WTC11 (cell line): ENCODE measurements around the gene ZDHHC8.

Experiments used
- ATF1 ChIP-seq: sonication (generic); formaldehyde crosslinking; IDR thresholded peaks from 2 replicates; pipeline ENCODE4 v1.8.1; 2023; ENCODE audit warnings: mild to moderate bottlenecking, moderate library complexity, missing genetic modification reagents
- ATF2 ChIP-seq: sonication (generic); formaldehyde crosslinking; IDR thresholded peaks from 2 replicates; pipeline ENCODE4 v1.8.1; 2022; ENCODE audit warnings: low read depth, missing genetic modification reagents, borderline replicate concordance
- CREB1 ChIP-seq: sonication (generic); formaldehyde crosslinking; IDR thresholded peaks from 2 replicates; pipeline ENCODE4 v1.8.0; 2023; ENCODE audit warnings: mild to moderate bottlenecking, missing genetic modification reagents
- EMX1 ChIP-seq: fragments of 250-450 bp; sonication (Bioruptor Pico); IDR thresholded peaks from 2 replicates; pipeline ENCODE4 v1.8.0; 2021; ENCODE audit warnings: mild to moderate bottlenecking
- ESRRA ChIP-seq: sonication (generic); formaldehyde crosslinking; IDR thresholded peaks from 2 replicates; pipeline ENCODE4 v1.8.1; 2022; ENCODE audit warnings: mild to moderate bottlenecking, missing genetic modification reagents, borderline replicate concordance
- MAX ChIP-seq: sonication (generic); formaldehyde crosslinking; IDR thresholded peaks from 2 replicates; pipeline ENCODE4 v1.8.0; 2022; ENCODE audit warnings: mild to moderate bottlenecking, missing genetic modification reagents
- MYBL2 ChIP-seq: sonication (generic); formaldehyde crosslinking; IDR thresholded peaks from 2 replicates; pipeline ENCODE4 v1.8.1; 2023; ENCODE audit warnings: mild to moderate bottlenecking, moderate library complexity, missing genetic modification reagents
- NFYB ChIP-seq: sonication (generic); formaldehyde crosslinking; conservative IDR thresholded peaks from 2 replicates; pipeline ENCODE4 v1.8.0; 2022; ENCODE audit warnings: low read depth, missing genetic modification reagents
- NR3C1 ChIP-seq: sonication (generic); formaldehyde crosslinking; conservative IDR thresholded peaks from 2 replicates; pipeline ENCODE4 v1.8.1; 2023; ENCODE audit warnings: low read depth, mild to moderate bottlenecking, missing genetic modification reagents
- PRDM15 ChIP-seq: sonication (generic); formaldehyde crosslinking; IDR thresholded peaks from 2 replicates; pipeline ENCODE4 v1.8.0; 2022; ENCODE audit warnings: missing genetic modification reagents
- TCF7 ChIP-seq: sonication (generic); formaldehyde crosslinking; IDR thresholded peaks from 2 replicates; pipeline ENCODE4 v1.8.0; 2022; ENCODE audit warnings: mild to moderate bottlenecking, low read depth, missing genetic modification reagents, moderate library complexity
- ZNF138 ChIP-seq: sonication (generic); formaldehyde crosslinking; conservative IDR thresholded peaks from 2 replicates; pipeline ENCODE4 v1.8.1; 2022; ENCODE audit warnings: mild to moderate bottlenecking, moderate library complexity, missing genetic modification reagents
- TF ChIP-seq, protein P1 (sequence below): fragments of 200-600 bp; IDR thresholded peaks from 2 replicates; pipeline ENCODE4 v1.8.0; 2022; ENCODE audit warnings: antibody characterized with exemption
- TF ChIP-seq, protein P2 (sequence below): sonication (generic); formaldehyde crosslinking; IDR thresholded peaks from 2 replicates; pipeline ENCODE4 v1.8.1; 2023; ENCODE audit warnings: mild to moderate bottlenecking, missing genetic modification reagents, moderate library complexity

- no peak for TF ChIP-seq EMX1
- no peak for TF ChIP-seq ESRRA
- TF ChIP-seq MYBL2 (CRISPR knock-in tag) = no peak
- no peak for TF ChIP-seq NR3C1 (CRISPR knock-in tag)
- TF ChIP-seq, protein P1, sequence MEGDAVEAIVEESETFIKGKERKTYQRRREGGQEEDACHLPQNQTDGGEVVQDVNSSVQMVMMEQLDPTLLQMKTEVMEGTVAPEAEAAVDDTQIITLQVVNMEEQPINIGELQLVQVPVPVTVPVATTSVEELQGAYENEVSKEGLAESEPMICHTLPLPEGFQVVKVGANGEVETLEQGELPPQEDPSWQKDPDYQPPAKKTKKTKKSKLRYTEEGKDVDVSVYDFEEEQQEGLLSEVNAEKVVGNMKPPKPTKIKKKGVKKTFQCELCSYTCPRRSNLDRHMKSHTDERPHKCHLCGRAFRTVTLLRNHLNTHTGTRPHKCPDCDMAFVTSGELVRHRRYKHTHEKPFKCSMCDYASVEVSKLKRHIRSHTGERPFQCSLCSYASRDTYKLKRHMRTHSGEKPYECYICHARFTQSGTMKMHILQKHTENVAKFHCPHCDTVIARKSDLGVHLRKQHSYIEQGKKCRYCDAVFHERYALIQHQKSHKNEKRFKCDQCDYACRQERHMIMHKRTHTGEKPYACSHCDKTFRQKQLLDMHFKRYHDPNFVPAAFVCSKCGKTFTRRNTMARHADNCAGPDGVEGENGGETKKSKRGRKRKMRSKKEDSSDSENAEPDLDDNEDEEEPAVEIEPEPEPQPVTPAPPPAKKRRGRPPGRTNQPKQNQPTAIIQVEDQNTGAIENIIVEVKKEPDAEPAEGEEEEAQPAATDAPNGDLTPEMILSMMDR = no peak
- TF ChIP-seq MAX (CRISPR knock-in tag) = no peak
- no peak for TF ChIP-seq TCF7
- no peak for TF ChIP-seq NFYB (CRISPR knock-in tag)
- no peak for TF ChIP-seq CREB1 (CRISPR knock-in tag)
- no peak for TF ChIP-seq ATF1
- no peak for TF ChIP-seq ATF2 (CRISPR knock-in tag)
- TF ChIP-seq, protein P2, sequence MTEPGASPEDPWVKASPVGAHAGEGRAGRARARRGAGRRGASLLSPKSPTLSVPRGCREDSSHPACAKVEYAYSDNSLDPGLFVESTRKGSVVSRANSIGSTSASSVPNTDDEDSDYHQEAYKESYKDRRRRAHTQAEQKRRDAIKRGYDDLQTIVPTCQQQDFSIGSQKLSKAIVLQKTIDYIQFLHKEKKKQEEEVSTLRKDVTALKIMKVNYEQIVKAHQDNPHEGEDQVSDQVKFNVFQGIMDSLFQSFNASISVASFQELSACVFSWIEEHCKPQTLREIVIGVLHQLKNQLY (CRISPR knock-in tag) = no peak
- TF ChIP-seq PRDM15 (CRISPR knock-in tag) = no peak
- no peak for TF ChIP-seq ZNF138
Measured at GRCh38 chr22:20156042-20156389, 24.4 kb downstream of the ZDHHC8 start.
